Parathyroid adenoma (tissue), 2 donors: ENCODE results near the gene XAB2.

Experiments used
- H2AFZ ChIP-seq: fragments of 300-600 bp; sonication (generic); one replicate; pipeline ENCODE4 v1.7.0; 2017; ENCODE audit warnings: antibody characterized with exemption, mild to moderate bottlenecking
- H3K27ac ChIP-seq: fragments of 300-600 bp; sonication (generic); one replicate; pipeline ENCODE4 v1.7.0; 2017
- H3K27me3 ChIP-seq: fragments of 300-600 bp; sonication (generic); one replicate; pipeline ENCODE4 v1.7.0; 2017; ENCODE audit warnings: low read length; ENCODE audit not compliant: control insufficient read depth, insufficient read depth
- H3K36me3 ChIP-seq: fragments of 300-600 bp; sonication (generic); one replicate; pipeline ENCODE4 v1.7.0; 2017; ENCODE audit warnings: low read length; ENCODE audit not compliant: control insufficient read depth, insufficient read depth
- H3K4me1 ChIP-seq: fragments of 300-600 bp; sonication (generic); one replicate; pipeline ENCODE4 v1.7.0; 2017; ENCODE audit warnings: control low read depth
- H3K4me2 ChIP-seq: fragments of 300-600 bp; sonication (generic); one replicate; pipeline ENCODE4 v1.7.0; 2017; ENCODE audit warnings: low read length
- H3K4me3 ChIP-seq: fragments of 300-600 bp; sonication (generic); one replicate; pipeline ENCODE4 v1.7.0; 2017; ENCODE audit warnings: low read depth, low read length
- H3K79me2 ChIP-seq: fragments of 300-600 bp; sonication (generic); one replicate; pipeline ENCODE4 v1.7.0; 2017; ENCODE audit warnings: control low read depth
- H3K9ac ChIP-seq: fragments of 300-600 bp; sonication (generic); one replicate; pipeline ENCODE4 v1.7.0; 2017; ENCODE audit warnings: mild to moderate bottlenecking
- H3K9me3 ChIP-seq: fragments of 300-600 bp; sonication (generic); one replicate; pipeline ENCODE4 v1.7.0; 2017; ENCODE audit warnings: low read length; ENCODE audit not compliant: control insufficient read depth
- CTCF ChIP-seq: fragments of 300-600 bp; sonication (generic); IDR thresholded peaks from one replicate; pipeline ENCODE4 v1.7.0; 2017; ENCODE audit warnings: antibody characterized with exemption, mild to moderate bottlenecking
- donor health status: primary hyperparathyroidism.

The XAB2 gene

GRCh38 chr19:7597689-7598088, 31.7 kb downstream of the XAB2 start:
- Histone ChIP-seq H3K4me3 (no peak overlapping the region), H3K79me2 (no peaks in the 10 kb centered on the region), H3K4me1 (peaks cover 8% of the 10 kb centered on the region)

DNA sequence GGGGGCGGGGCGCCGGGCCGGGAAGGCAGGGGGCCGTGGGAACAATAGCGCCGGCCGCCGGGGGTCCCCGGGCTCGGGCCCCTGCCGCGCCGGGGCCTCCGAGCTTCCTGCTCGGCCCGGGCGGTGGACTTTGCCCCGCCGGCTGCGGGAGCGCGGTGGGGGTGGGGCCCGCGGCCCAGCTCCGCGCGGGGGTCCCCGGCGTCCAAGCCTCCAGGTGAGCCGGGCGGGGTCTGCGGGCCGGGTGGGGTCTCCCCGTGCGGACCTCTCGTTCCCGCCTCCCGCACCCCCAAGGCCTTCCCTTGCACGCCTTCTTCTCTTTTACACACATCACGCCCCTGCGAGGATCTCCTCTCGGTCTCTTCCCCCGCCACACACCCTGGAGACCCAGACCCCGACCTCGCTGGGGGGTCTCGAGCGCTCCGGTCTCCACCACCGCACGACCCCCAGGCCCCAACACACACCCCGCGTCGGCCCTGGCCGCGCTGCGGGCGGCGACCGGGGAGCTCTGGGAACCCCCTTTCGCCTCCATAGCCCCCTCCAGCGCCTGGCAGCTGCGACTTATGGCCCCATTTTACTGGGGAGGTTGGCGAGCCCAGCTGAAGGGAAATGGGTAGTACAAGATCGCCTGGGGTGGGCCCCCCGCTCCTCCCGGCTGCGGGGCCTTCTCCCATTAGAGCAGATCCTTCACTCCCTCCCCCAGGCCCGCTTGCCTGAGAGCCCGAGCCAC, 33.0 kb downstream of the XAB2 start:
- Histone ChIP-seq H3K4me3 (peak overlapping the region; percentile 43), H3K27me3 (no peaks in the 10 kb centered on the region), H3K4me2 (peak overlapping the region; percentile 58), H3K79me2 (no peaks in the 10 kb centered on the region), H2AFZ (peak overlapping the region; percentile 58), H3K36me3 (no peaks in the 10 kb centered on the region), H3K9me3 (no peaks in the 10 kb centered on the region), H3K4me1 (peaks cover 2% of the 10 kb centered on the region), H3K9ac (peak overlapping the region; percentile 76), H3K27ac (no peak overlapping the region)
- no peak for TF ChIP-seq CTCF

More at GRCh38 chr19:7597689-7598088, 31.7 kb downstream of the XAB2 start:
- Histone ChIP-seq H3K4me2 (no peak overlapping the region), H3K27me3 (no peaks in the 10 kb centered on the region), H3K9me3 (no peaks in the 10 kb centered on the region), H3K36me3 (no peaks in the 10 kb centered on the region), H3K27ac (no peak overlapping the region), H3K9ac (no peak overlapping the region), H2AFZ (no peak overlapping the region)
- TF ChIP-seq CTCF: no peak

GRCh38 chr19:7595466-7596133, 33.7 kb downstream of the XAB2 start, which contains the start of gene CAMSAP3:
Gene CAMSAP3 (plus strand): TSS chr19:7595863. CDS start chr19:7596003, 140 bp downstream.
- H3K9ac ChIP-seq: peak within 1 kb of the TSS; percentile 76
- H3K4me2 ChIP-seq: peak within 1 kb of the TSS; percentile 72
- H3K36me3 ChIP-seq: no peaks in the 10 kb centered on the region
- no peaks in the 10 kb centered on the region for H3K27me3 ChIP-seq
- H3K4me1 ChIP-seq: peaks cover 2% of the 10 kb centered on the region
- TF ChIP-seq CTCF: no peak
- H3K79me2 ChIP-seq: no peaks in the 10 kb centered on the region
- H3K4me3 ChIP-seq: peak within 1 kb of the TSS; percentile 61
- no peaks in the 10 kb centered on the region for H3K9me3 ChIP-seq
- no peak within 1 kb of the TSS for H3K27ac ChIP-seq
- peak within 1 kb of the TSS; percentile 88 for H2AFZ ChIP-seq

- Histone ChIP-seq H3K4me2 (no peak overlapping the region), H3K27me3 (no peaks in the 10 kb centered on the region), H3K9me3 (no peaks in the 10 kb centered on the region), H3K4me1 (no peaks in the 10 kb centered on the region), H3K9ac (no peak overlapping the region), H3K27ac (no peak overlapping the region), H3K36me3 (no peaks in the 10 kb centered on the region), H2AFZ (no peak overlapping the region), H3K4me3 (no peak overlapping the region), H3K79me2 (no peaks in the 10 kb centered on the region)
- no peak for TF ChIP-seq CTCF
Observed at GRCh38 chr19:7590256-7590655, 39.1 kb downstream of the XAB2 start.
